Pancreas (tissue), 10 donors: Measurements from ENCODE around the gene PIMREG. TPM values are rescaled to one million over a fixed set of nuclear protein-coding genes. Genes with fewer than 3 reads are reported as not detected.

Source experiments
- ATAC-seq, 4 donors: fragments of 200-7000 bp; cut with Tn5 transposase; one replicate each; pipeline versions ENCODE4 v1.8.0 to v1.9.1; 2020; ENCODE audit warnings: mild to moderate bottlenecking in 4 of 4, moderate library complexity in 4 of 4
- DNase-seq, 6 donors: peaks; one replicate each; pipeline ENCODE4 v3.0.0-alpha.2; 2020
- FAIRE-seq: peaks from 2 replicates; lab custom pipeline; 2012; peaks lifted over from hg19 to GRCh38; lab: Jason Lieb, UNC
- H3K27ac ChIP-seq, 4 donors: fragments of 200-600 bp; sonication (generic); 1 replicate in 3 of 4; 2 replicates in 1 of 4; pipeline versions ENCODE4 v1.5.0 to v1.8.0; 2020
- H3K27me3 ChIP-seq, 4 donors: fragments of 200-600 bp; one replicate each; pipeline ENCODE4 v1.8.0; 2021
- H3K36me3 ChIP-seq, 3 donors: fragments of 200-600 bp; sonication (generic) in 1 of 3; one replicate each; pipeline versions ENCODE4 v1.5.0 to v1.8.0; 2020 to 2021
- H3K4me1 ChIP-seq, 3 donors: fragments of 200-600 bp; one replicate each; pipeline ENCODE4 v1.8.0; 2021
- H3K4me3 ChIP-seq, 4 donors: fragments of 200-600 bp; sonication (generic) in 2 of 4; one replicate each; pipeline versions ENCODE4 v1.5.0 to v1.8.0; 2020 to 2021
- H3K9me3 ChIP-seq, 4 donors: fragments of 200-600 bp; one replicate each; pipeline ENCODE4 v1.8.0; 2021
- WGBS, 2 donors: extraction: QIAGEN DNeasy Blood & Tissue Kit; methylation state at CpG; one replicate each; pipeline ENCODE4 v1.1.7; 2013; 5-methylcytosine and 5-hydroxymethylcytosine counted together
- intact Hi-C, 3 donors: fragments of 100-400 bp; cut with DNase I; formaldehyde crosslinking; loops; one replicate each; pipeline versions ENCODE4 v1.11.1 to v1.14.2; 2022
- polyA plus RNA-seq, 2 donors: library from polyadenylated mRNA; stranded (reverse); fragments of 200-250 nt; gene quantifications; one replicate each; pipeline ENCODE4 v1.2.3, GENCODE V29; 2013
- total RNA-seq, 6 donors: library from RNA; stranded (reverse); fragmentation: NEBNext Ultra II Directional in 4 of 6; extraction: Animal tissue kit (Norgen Biotek cat#: 25700) in 4 of 6; gene quantifications; one replicate each; pipeline versions ENCODE4 v1.2.1 to v1.2.4, GENCODE V29; 2021 to 2023
- TF ChIP-seq, protein P1 (sequence below), 4 donors: fragments of 200-600 bp; sonication (generic) in 3 of 4; IDR thresholded peaks; one replicate each; pipeline versions ENCODE4 v1.5.0 to v1.8.0; 2021; ENCODE audit warnings: antibody characterized with exemption in 4 of 4
- donor health status: healthy with polysubstance abuse.
- donor health status: DM: no; HTN: no; CAD: no; lungs with moderate emphysema.
- donor health status: DM: no; HTN: no; CAD: no.
- donor health status: control.
- donor health status: control.
- donor health status: Bipolar disorder and iron deficiency.
- donor health status: DM: yes; HTN: yes; CAD: no.
- donor health status: DM: no; HTN: no; CAD: no.
- donor health status: DM: no; HTN: no; CAD: no.
- donor health status: DM: yes; HTN: yes; CAD: no.

The PIMREG gene
- total and polyA plus RNA-seq, 8 donors = 0.09 to 0.50 (median 0.14) TPM; not detected in 4

DNA sequence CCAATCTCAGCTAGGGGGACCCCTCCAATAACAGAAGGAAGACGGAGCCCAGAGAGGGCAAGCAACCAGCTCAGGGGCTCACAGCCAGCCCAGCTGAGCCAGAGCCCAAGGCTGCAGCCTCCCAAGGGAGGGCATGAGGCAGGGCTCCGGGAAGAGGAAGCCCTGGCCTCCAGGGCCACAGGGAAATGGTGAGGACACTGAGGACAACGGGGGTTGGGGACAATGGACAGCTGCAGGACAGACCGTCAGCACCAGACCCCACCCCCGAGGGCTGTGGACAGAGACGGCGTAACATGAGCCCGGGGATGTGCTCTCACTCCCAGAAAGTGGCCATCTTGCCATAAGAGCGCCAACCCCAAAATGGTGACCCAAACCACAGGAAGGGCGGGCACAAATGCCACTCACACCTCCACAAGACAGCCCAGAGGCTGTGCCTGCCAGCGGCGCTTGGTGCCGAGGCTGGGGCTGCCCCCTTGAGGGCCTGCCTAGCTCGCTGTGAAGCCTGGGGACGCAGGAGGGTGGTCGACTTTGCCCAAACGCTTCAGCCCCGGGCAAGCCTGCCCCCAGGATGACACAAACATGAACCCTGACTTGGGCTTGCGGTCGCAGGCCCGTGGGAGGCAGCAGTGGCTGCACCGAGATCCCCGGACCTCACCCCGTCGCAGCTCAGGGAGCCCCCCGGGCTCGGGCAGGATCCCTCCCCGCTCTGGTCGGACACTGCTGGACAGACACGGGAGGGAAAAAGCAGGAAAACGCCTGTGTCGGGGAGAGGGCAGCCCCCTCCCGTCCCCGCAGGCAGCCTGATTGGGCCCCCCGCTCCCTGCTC, 10.5 kb downstream of the PIMREG start:
- intact Hi-C loops = no loop called here
- ATAC-seq (no peak), DNase-seq (peak in 1 of 6 donors; percentile 48), FAIRE-seq (no peak)
- TF ChIP-seq, protein P1, sequence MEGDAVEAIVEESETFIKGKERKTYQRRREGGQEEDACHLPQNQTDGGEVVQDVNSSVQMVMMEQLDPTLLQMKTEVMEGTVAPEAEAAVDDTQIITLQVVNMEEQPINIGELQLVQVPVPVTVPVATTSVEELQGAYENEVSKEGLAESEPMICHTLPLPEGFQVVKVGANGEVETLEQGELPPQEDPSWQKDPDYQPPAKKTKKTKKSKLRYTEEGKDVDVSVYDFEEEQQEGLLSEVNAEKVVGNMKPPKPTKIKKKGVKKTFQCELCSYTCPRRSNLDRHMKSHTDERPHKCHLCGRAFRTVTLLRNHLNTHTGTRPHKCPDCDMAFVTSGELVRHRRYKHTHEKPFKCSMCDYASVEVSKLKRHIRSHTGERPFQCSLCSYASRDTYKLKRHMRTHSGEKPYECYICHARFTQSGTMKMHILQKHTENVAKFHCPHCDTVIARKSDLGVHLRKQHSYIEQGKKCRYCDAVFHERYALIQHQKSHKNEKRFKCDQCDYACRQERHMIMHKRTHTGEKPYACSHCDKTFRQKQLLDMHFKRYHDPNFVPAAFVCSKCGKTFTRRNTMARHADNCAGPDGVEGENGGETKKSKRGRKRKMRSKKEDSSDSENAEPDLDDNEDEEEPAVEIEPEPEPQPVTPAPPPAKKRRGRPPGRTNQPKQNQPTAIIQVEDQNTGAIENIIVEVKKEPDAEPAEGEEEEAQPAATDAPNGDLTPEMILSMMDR (IDR thresholded peaks at IDR 0.05) = no peak
- no peak overlapping the region for H3K27ac ChIP-seq
- H3K27me3 ChIP-seq = no peaks in the 10 kb centered on the region
- no peaks in the 10 kb centered on the region for H3K4me1 ChIP-seq
- H3K4me3 ChIP-seq = no peak overlapping the region
- no peaks in the 10 kb centered on the region for H3K9me3 ChIP-seq
- WGBS, 2 donors = 56 to 67% methylated on average over 33 to 35 of the region's 35 CpGs
- no peaks in the 10 kb centered on the region for H3K36me3 ChIP-seq

- FAIRE-seq = no peak
- no peaks in the 10 kb centered on the region for H3K27me3 ChIP-seq
- DNase-seq = peak in 1 of 6 donors; percentile 65
- no peaks in the 10 kb centered on the region for H3K4me1 ChIP-seq
- TF ChIP-seq, protein P1 (IDR thresholded peaks at IDR 0.05) = no peak
- no peaks in the 10 kb centered on the region for H3K36me3 ChIP-seq
- WGBS, 2 donors = 25 to 40% methylated on average over 24 to 34 of the region's 35 CpGs
- intact Hi-C loops = no loop called here
- no peak overlapping the region for H3K4me3 ChIP-seq
- peak in 3 of 4 donors; percentile 44 to 73 (median 70) for ATAC-seq
- no peaks in the 10 kb centered on the region for H3K9me3 ChIP-seq
- H3K27ac ChIP-seq = no peak overlapping the region
Measured at GRCh38 chr17:6455321-6455705, 11.1 kb downstream of the PIMREG start.

GRCh38 chr17:6456321-6456720, 12.1 kb downstream of the PIMREG start:
- TF ChIP-seq, protein P1 (IDR thresholded peaks at IDR 0.05) = no peak
- Histone ChIP-seq H3K36me3 (no peaks in the 10 kb centered on the region), H3K4me1 (no peaks in the 10 kb centered on the region), H3K27ac (no peak overlapping the region), H3K9me3 (no peaks in the 10 kb centered on the region), H3K27me3 (no peaks in the 10 kb centered on the region), H3K4me3 (no peak overlapping the region)
- intact Hi-C loops = no loop called here
- ATAC-seq (no peak), FAIRE-seq (no peak), DNase-seq (no peak)
- 80 to 94% methylated on average over 9 of the region's 9 CpGs for WGBS, 2 donors

DNA sequence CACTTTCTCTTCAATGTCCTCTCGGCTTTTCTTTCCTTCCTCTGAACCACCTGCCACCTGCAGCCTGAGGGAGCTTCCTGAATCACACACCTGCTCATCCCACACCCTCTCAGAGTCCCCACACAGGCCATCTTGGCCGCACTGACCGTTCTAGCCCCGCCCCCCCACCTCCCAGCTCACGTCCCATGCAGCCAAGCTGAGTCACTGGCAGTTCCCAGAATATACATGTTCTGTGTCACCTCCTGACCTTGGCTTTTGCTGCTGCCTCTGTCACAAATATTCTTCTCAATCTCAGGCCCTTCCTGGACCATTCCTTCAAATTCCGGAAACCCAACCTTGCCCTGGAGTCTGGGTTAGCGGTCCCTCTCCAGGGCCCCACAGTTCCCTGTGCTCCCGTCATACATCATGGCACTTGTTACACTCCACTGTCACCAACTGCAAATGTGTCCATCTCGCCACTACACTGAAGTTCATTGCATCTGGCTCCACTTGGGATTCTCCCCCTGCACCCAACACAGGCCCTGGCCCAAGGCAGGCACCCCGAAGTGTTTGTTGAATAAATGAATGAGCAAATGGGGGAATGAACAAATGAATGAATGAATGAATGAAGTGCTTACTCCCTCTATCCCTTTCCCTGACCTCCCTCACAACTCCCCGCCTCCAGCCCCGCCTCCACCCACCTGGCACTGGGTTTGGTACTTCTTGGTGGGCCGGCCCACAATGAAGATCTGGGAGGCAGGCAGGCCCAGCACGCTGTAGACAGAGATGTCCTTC, 12.8 kb downstream of the PIMREG start:
- H3K36me3 ChIP-seq = no peaks in the 10 kb centered on the region
- H3K4me1 ChIP-seq = no peaks in the 10 kb centered on the region
- DNase-seq (peak in 1 of 6 donors; percentile 58), FAIRE-seq (no peak), ATAC-seq (peak in 2 of 4 donors; percentile 63 to 68)
- no peaks in the 10 kb centered on the region for H3K9me3 ChIP-seq
- H3K4me3 ChIP-seq = no peak overlapping the region
- 81 to 87% methylated on average over 14 of the region's 14 CpGs for WGBS, 2 donors
- no peaks in the 10 kb centered on the region for H3K27me3 ChIP-seq
- no peak overlapping the region for H3K27ac ChIP-seq
- intact Hi-C loops = no loop called here
- TF ChIP-seq, protein P1 (IDR thresholded peaks at IDR 0.05) = no peak
